Stimulated activated CD4-positive, alpha-beta T cell treated with anti-CD3 and anti-CD28 coated beads, TNF-alpha, amount 100 ng/mL, for 24 hours (primary cell): ENCODE data around the gene PGLYRP2.
A peak's percentile ranks its signal among the peaks of the same experiment; 100 is the strongest.
"Not testable (repeated sequence)": the region's sequence is repeated elsewhere in the genome, so short reads cannot be mapped to it uniquely, and the experiment has no call there.

ENCODE experiments used
- DNase-seq, 3 experiments: peaks; one replicate each; pipeline ENCODE4 v3.0.0-alpha.2; 2020; ENCODE audit warnings: low read depth in 3 of 3

PGLYRP2 gene

GRCh38 chr19:15488489-15489226 is 9.4 kb upstream of the PGLYRP2 start:
- no peak for DNase-seq

GRCh38 chr19:15487038-15487437 is 7.7 kb upstream of the PGLYRP2 start:
- DNase-seq: no peak

GRCh38 chr19:15485768-15486167 is 6.5 kb upstream of the PGLYRP2 start:
- DNase-seq: not testable (repeated sequence)

- not testable (repeated sequence) for DNase-seq
These were observed 1.7 kb upstream of the PGLYRP2 start for GRCh38 chr19:15480996-15481395.

- no peak for DNase-seq
These were observed 3.0 kb downstream of the PGLYRP2 start for GRCh38 chr19:15476325-15476724.

- DNase-seq: no peak
These were observed 3.7 kb downstream of the PGLYRP2 start for GRCh38 chr19:15475611-15476010.

GRCh38 chr19:15475169-15475568 is 4.1 kb downstream of the PGLYRP2 start:
- no peak for DNase-seq

- not testable (repeated sequence) for DNase-seq
These were observed 5.5 kb downstream of the PGLYRP2 start for GRCh38 chr19:15473821-15474220.

- DNase-seq: no peak
These were observed 7.6 kb downstream of the PGLYRP2 start for GRCh38 chr19:15471639-15472101.

GRCh38 chr19:15469513-15470297 is 9.6 kb downstream of the PGLYRP2 start:
- DNase-seq: no peak

GRCh38 chr19:15468675-15469512 is 10.4 kb downstream of the PGLYRP2 start:
- no peak for DNase-seq

GRCh38 chr19:15467734-15468214 is 11.5 kb downstream of the PGLYRP2 start:
- DNase-seq: no peak

GRCh38 chr19:15466851-15467733 is 12.2 kb downstream of the PGLYRP2 start:
- peak; percentile 39 to 57 (median 50) for DNase-seq

- peak in 2 of 3 experiments; percentile 29 to 67 for DNase-seq
These were observed 14.6 kb downstream of the PGLYRP2 start, which contains the start of gene RASAL3 for GRCh38 chr19:15464394-15465385. Gene RASAL3, minus strand, starts transcription at chr19:15464544. Its CDS starts 186 bp downstream, at chr19:15464358.

GRCh38 chr19:15463861-15464371 is 15.4 kb downstream of the PGLYRP2 start:
- peak; percentile 56 to 75 (median 64) for DNase-seq

- no peak for DNase-seq
These were observed 17.6 kb downstream of the PGLYRP2 start for GRCh38 chr19:15461694-15462093.

GRCh38 chr19:15457701-15458484 is 21.4 kb downstream of the PGLYRP2 start:
- no peak for DNase-seq
